MCF 10A (cell line): ENCODE data around the gene KIZ. TPM values are rescaled to one million over a fixed set of nuclear protein-coding genes. Genes with fewer than 3 reads are reported as not detected.

ENCODE experiments used
- BruUV-seq: library from RNA; stranded (reverse); fragments of 400-500 nt; replicated peaks from 2 replicates; lab custom pipeline; 2021; lab: Mats Ljungman, UMichigan
- CTCF ChIA-PET: fragments of 300-600 bp; sonication (Branson Sonifier 250); formaldehyde crosslinking; extraction: SDS; loops from one replicate; lab custom pipeline; 2021; ENCODE audit warnings: antibody characterized with exemption, inconsistent platforms; lab: Yijun Ruan, JAX
- POLR2A ChIA-PET: fragments of 300-600, 350-650 bp; sonication (Branson Sonifier 250); formaldehyde crosslinking; extraction: SDS; loops from one replicate; lab custom pipeline; 2020; ENCODE audit warnings: antibody characterized with exemption, inconsistent platforms; lab: Yijun Ruan, JAX
- DNase-seq: peaks from one replicate; pipeline ENCODE4 v3.0.0-alpha.2; 2018; ENCODE audit not compliant: unreplicated experiment
- H3K27ac Mint-ChIP-seq: one replicate; pipeline ENCODE4 v1.8.0; 2022; ENCODE audit warnings: mild to moderate bottlenecking, low read depth, mixed read lengths; ENCODE audit not compliant: unreplicated experiment
- H3K27me3 Mint-ChIP-seq: one replicate; pipeline ENCODE4 v1.8.0; 2022; ENCODE audit warnings: mixed read lengths; ENCODE audit not compliant: insufficient read depth, unreplicated experiment
- H3K36me3 Mint-ChIP-seq: one replicate; pipeline ENCODE4 v1.8.0; 2022; ENCODE audit warnings: mild to moderate bottlenecking, moderate library complexity, mixed read lengths; ENCODE audit not compliant: insufficient read depth, unreplicated experiment
- H3K4me1 Mint-ChIP-seq: one replicate; pipeline ENCODE4 v1.8.0; 2022; ENCODE audit warnings: mixed read lengths; ENCODE audit not compliant: insufficient read depth, unreplicated experiment
- H3K4me3 Mint-ChIP-seq: one replicate; pipeline ENCODE4 v1.8.0; 2022; ENCODE audit warnings: mild to moderate bottlenecking, moderate library complexity, mixed read lengths; ENCODE audit not compliant: unreplicated experiment
- H3K9me3 Mint-ChIP-seq: one replicate; pipeline ENCODE4 v1.8.0; 2022; ENCODE audit warnings: mixed read lengths; ENCODE audit not compliant: unreplicated experiment
- intact Hi-C: fragments of 100-400 bp; cut with micrococcal nuclease; formaldehyde crosslinking; loops from 2 replicates; pipeline ENCODE4 v1.14.1; 2022
- total RNA-seq: library from RNA; stranded (reverse); gene quantifications from 2 replicates; pipeline ENCODE4 v1.2.3, GENCODE V29; 2022
- TF ChIP-seq, protein P1 (sequence below): fragments of 200-600 bp; IDR thresholded peaks from one replicate; pipeline ENCODE4 v1.8.0; 2022; ENCODE audit warnings: antibody characterized with exemption, mild to moderate bottlenecking; ENCODE audit not compliant: unreplicated experiment

The KIZ gene
- total RNA-seq, 1 experiment from 2014 or later: 56.1 TPM

DNA sequence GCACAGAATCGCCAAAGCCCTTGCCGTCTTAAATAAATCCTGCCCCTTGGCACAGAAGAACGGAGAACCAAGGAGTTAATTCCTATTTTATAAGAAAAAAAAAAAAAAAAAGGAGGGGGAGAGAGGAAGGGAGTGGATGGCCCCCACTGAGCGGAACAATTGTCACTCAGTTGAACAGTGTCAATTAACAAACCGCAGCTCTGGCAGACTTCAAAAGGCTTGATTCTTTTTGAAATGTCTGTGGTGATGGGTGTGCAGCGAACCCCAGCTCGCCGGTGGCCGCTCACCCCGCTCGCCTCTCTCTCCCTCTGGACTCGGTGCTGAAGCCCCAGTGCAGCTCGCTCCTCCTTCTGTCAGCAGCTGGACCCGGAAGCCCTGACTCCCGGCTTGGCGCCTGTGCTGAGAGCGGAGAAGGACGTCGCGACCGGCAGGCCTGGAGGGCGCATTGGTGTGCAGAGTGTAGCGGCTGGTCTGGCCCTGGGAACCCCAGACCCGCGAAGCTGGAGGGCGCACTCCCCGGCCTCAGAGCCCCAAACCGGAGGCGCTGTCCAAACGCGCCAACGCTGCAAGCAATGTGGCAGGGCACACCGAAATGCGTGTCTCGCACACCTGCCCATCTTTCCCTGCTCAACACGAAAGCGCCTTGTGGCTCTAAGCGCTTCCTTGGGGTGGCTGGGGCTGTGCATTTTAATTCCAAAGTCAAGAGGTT is 23.1 kb upstream of the KIZ start:
- Mint-ChIP-seq H3K27me3 (peaks cover 9% of the 10 kb centered on the region), H3K4me3 (no peak overlapping the region), H3K36me3 (no peaks in the 10 kb centered on the region), H3K9me3 (no peaks in the 10 kb centered on the region), H3K4me1 (no peaks in the 10 kb centered on the region), H3K27ac (no peak overlapping the region)
- TF ChIP-seq, protein P1, sequence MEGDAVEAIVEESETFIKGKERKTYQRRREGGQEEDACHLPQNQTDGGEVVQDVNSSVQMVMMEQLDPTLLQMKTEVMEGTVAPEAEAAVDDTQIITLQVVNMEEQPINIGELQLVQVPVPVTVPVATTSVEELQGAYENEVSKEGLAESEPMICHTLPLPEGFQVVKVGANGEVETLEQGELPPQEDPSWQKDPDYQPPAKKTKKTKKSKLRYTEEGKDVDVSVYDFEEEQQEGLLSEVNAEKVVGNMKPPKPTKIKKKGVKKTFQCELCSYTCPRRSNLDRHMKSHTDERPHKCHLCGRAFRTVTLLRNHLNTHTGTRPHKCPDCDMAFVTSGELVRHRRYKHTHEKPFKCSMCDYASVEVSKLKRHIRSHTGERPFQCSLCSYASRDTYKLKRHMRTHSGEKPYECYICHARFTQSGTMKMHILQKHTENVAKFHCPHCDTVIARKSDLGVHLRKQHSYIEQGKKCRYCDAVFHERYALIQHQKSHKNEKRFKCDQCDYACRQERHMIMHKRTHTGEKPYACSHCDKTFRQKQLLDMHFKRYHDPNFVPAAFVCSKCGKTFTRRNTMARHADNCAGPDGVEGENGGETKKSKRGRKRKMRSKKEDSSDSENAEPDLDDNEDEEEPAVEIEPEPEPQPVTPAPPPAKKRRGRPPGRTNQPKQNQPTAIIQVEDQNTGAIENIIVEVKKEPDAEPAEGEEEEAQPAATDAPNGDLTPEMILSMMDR: no peak
- ChIA-PET CTCF (interaction anchor here (0.6 kb wide), 2 partner anchors 67 to 468 kb away, joined by 3 to 4 read pairs; no protein-coding TSS in a partner anchor), POLR2A (interaction anchor here (0.6 kb wide), 1 partner anchor 97 kb away, joined by 3 read pairs; no protein-coding TSS in a partner anchor)
- DNase-seq: no peak
- BruUV-seq: no TSS peak
- intact Hi-C loops: no loop called here

GRCh38 chr20:21103582-21104465 is 22.1 kb upstream of the KIZ start:
- Mint-ChIP-seq H3K36me3 (no peaks in the 10 kb centered on the region), H3K9me3 (no peaks in the 10 kb centered on the region), H3K27me3 (peaks cover 11% of the 10 kb centered on the region), H3K4me3 (no peak overlapping the region), H3K27ac (no peak overlapping the region), H3K4me1 (no peaks in the 10 kb centered on the region)
- DNase-seq: no peak
- TF ChIP-seq, protein P1: no peak
- CTCF ChIA-PET: interaction anchor here (0.8 kb wide), 1 partner anchor 149 kb away, joined by 3 read pairs; no protein-coding TSS in a partner anchor
- POLR2A ChIA-PET: no interaction called here
- BruUV-seq: no TSS peak
- intact Hi-C loops: no loop called here

- Mint-ChIP-seq H3K4me1 (no peaks in the 10 kb centered on the region), H3K9me3 (no peaks in the 10 kb centered on the region), H3K27me3 (peaks cover 11% of the 10 kb centered on the region), H3K27ac (no peak overlapping the region), H3K36me3 (no peaks in the 10 kb centered on the region), H3K4me3 (no peak overlapping the region)
- ChIA-PET CTCF (no interaction called here), POLR2A (no interaction called here)
- no TSS peak for BruUV-seq
- DNase-seq: no peak
- intact Hi-C loops: no loop called here
- TF ChIP-seq, protein P1: no peak
Measured at GRCh38 chr20:21104466-21104761, 21.5 kb upstream of the KIZ start.

GRCh38 chr20:21104921-21105320 is 21.0 kb upstream of the KIZ start:
- no peaks in the 10 kb centered on the region for H3K9me3 Mint-ChIP-seq
- H3K4me3 Mint-ChIP-seq: no peak overlapping the region
- TF ChIP-seq, protein P1: no peak
- no TSS peak for BruUV-seq
- POLR2A ChIA-PET: no interaction called here
- H3K4me1 Mint-ChIP-seq: no peaks in the 10 kb centered on the region
- H3K36me3 Mint-ChIP-seq: no peaks in the 10 kb centered on the region
- DNase-seq: no peak
- H3K27ac Mint-ChIP-seq: no peak overlapping the region
- intact Hi-C loops: no loop called here
- H3K27me3 Mint-ChIP-seq: peaks cover 11% of the 10 kb centered on the region
- CTCF ChIA-PET: no interaction called here
